ENCODE data around the gene CFAP52.
"Not testable (repeated sequence)": the region's sequence is repeated elsewhere in the genome, so short reads cannot be mapped to it uniquely, and the experiment has no call there.

CFAP52 gene

GRCh38 chr17:9612006-9612405 is 35.6 kb downstream of the CFAP52 start:
- in situ Hi-C loops (cut with HindIII; ENCODE audit: low sequenced_read_pairs): no loop called here
- no peak for DNase-seq (ENCODE audit: low read depth)

GRCh38 chr17:9615486-9615885 is 39.0 kb downstream of the CFAP52 start:
- DNase-seq (ENCODE audit: low read depth): no peak
- TF ChIP-seq CTCF (IDR thresholded peaks at IDR 0.05; ENCODE audit: low read depth, low read length, missing control alignments): no peak
- no peak overlapping the region for H3K4me3 ChIP-seq (ENCODE audit: low read depth, low read length)
- in situ Hi-C loops (cut with HindIII; ENCODE audit: low sequenced_read_pairs): no loop called here

More at GRCh38 chr17:9612006-9612405, 35.6 kb downstream of the CFAP52 start:
- TF ChIP-seq CTCF (IDR thresholded peaks at IDR 0.05; ENCODE audit: low read depth, low read length, missing control alignments): no peak
- no peak overlapping the region for H3K4me3 ChIP-seq (ENCODE audit: low read depth, low read length)

- no peak for DNase-seq (ENCODE audit: low read depth)
- in situ Hi-C loops (cut with HindIII; ENCODE audit: low sequenced_read_pairs): no loop called here
- no peak for TF ChIP-seq CTCF (IDR thresholded peaks at IDR 0.05; ENCODE audit: low read depth, low read length, missing control alignments)
- H3K4me3 ChIP-seq (ENCODE audit: low read depth, low read length): no peak overlapping the region
These were observed 46.5 kb downstream of the CFAP52 start for GRCh38 chr17:9622961-9623360.

GRCh38 chr17:9628509-9628908 is 52.1 kb downstream of the CFAP52 start:
- no peak for TF ChIP-seq CTCF (IDR thresholded peaks at IDR 0.05; ENCODE audit: low read depth, low read length, missing control alignments)
- in situ Hi-C loops (cut with HindIII; ENCODE audit: low sequenced_read_pairs): no loop called here
- no peak for DNase-seq (ENCODE audit: low read depth)
- H3K4me3 ChIP-seq (ENCODE audit: low read depth, low read length): no peak overlapping the region

- in situ Hi-C loops (cut with HindIII; ENCODE audit: low sequenced_read_pairs): loop anchor here (5.0 kb wide), 1 partner anchor 90 kb away; no protein-coding TSS in a partner anchor
- no peak overlapping the region for H3K4me3 ChIP-seq (ENCODE audit: low read depth, low read length)
- DNase-seq (ENCODE audit: low read depth): no peak
- no peak for TF ChIP-seq CTCF (IDR thresholded peaks at IDR 0.05; ENCODE audit: low read depth, low read length, missing control alignments)
These were observed 56.3 kb downstream of the CFAP52 start for GRCh38 chr17:9632741-9633140.

- in situ Hi-C loops (cut with HindIII; ENCODE audit: low sequenced_read_pairs): no loop called here
- H3K4me3 ChIP-seq (ENCODE audit: low read depth, low read length): no peak overlapping the region
- no peak for DNase-seq (ENCODE audit: low read depth)
- no peak for TF ChIP-seq CTCF (IDR thresholded peaks at IDR 0.05; ENCODE audit: low read depth, low read length, missing control alignments)
These were observed 58.9 kb downstream of the CFAP52 start for GRCh38 chr17:9635340-9635739.

GRCh38 chr17:9636501-9636900 is 60.1 kb downstream of the CFAP52 start:
- no peak for TF ChIP-seq CTCF (IDR thresholded peaks at IDR 0.05; ENCODE audit: low read depth, low read length, missing control alignments)
- no peak overlapping the region for H3K4me3 ChIP-seq (ENCODE audit: low read depth, low read length)
- in situ Hi-C loops (cut with HindIII; ENCODE audit: low sequenced_read_pairs): no loop called here
- no peak for DNase-seq (ENCODE audit: low read depth)

GRCh38 chr17:9640388-9640787 is 63.9 kb downstream of the CFAP52 start:
- in situ Hi-C loops (cut with HindIII; ENCODE audit: low sequenced_read_pairs); DNase-seq (ENCODE audit: low read depth); H3K4me3 ChIP-seq (ENCODE audit: low read depth, low read length): not testable (repeated sequence)

Data from astrocyte of the cerebellum (primary cell).